Epithelial cell of esophagus (primary cell): ENCODE data around the gene MT1HL1.

Experiments used
- DNase-seq: peaks from one replicate; pipeline ENCODE4 v3.0.0; 2010; ENCODE audit warnings: low read depth
- H3K4me3 ChIP-seq: 2 replicates; pipeline ENCODE4 v1.5.1; 2011; ENCODE audit warnings: mild to moderate bottlenecking, low read length, control low read depth
- TF ChIP-seq, protein P1 (sequence below): IDR thresholded peaks from 2 replicates; pipeline ENCODE4 v1.5.1; 2011; ENCODE audit warnings: low read depth, mild to moderate bottlenecking, low read length, control low read depth, inconsistent platforms; ENCODE audit not compliant: insufficient read depth; ENCODE audit errors: missing control alignments

MT1HL1 gene

DNA sequence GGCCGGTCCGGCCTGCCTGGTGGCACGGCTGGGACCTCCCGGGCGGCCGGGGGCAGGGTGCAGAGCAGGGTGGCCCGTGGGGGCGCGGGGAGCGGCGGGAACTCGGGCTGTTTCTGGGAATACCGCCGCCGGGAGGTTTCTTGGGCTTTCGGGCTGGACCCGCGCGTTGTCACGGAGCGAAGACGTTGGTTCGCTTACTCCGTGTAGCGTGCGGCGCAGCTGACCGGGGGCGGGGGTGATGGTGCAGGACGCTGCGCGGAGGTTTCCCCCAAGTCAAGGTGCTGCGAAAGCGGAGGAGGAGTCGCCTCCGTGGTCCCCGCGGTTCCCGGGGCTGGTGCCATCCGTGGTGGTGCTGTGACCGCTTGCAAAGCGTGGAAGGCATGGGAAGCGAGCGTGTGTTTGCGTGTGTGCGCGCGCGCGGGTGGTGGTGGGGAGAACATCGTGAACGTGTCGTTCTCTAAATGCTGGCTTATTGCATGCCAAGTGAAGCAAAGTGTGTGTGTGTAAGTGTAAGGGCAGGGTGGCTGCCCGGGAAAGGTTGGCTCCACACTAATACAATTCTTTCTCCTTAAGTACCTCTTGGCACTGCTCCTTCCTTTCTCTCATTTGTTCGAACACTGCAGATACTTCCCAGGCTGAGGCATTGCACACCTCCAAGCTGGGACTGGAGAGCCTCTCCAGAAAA, 38.8 kb upstream of the MT1HL1 start:
- H3K4me3 ChIP-seq = no peak overlapping the region
- TF ChIP-seq, protein P1, sequence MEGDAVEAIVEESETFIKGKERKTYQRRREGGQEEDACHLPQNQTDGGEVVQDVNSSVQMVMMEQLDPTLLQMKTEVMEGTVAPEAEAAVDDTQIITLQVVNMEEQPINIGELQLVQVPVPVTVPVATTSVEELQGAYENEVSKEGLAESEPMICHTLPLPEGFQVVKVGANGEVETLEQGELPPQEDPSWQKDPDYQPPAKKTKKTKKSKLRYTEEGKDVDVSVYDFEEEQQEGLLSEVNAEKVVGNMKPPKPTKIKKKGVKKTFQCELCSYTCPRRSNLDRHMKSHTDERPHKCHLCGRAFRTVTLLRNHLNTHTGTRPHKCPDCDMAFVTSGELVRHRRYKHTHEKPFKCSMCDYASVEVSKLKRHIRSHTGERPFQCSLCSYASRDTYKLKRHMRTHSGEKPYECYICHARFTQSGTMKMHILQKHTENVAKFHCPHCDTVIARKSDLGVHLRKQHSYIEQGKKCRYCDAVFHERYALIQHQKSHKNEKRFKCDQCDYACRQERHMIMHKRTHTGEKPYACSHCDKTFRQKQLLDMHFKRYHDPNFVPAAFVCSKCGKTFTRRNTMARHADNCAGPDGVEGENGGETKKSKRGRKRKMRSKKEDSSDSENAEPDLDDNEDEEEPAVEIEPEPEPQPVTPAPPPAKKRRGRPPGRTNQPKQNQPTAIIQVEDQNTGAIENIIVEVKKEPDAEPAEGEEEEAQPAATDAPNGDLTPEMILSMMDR = no peak
- peak; percentile 2 for DNase-seq

DNA sequence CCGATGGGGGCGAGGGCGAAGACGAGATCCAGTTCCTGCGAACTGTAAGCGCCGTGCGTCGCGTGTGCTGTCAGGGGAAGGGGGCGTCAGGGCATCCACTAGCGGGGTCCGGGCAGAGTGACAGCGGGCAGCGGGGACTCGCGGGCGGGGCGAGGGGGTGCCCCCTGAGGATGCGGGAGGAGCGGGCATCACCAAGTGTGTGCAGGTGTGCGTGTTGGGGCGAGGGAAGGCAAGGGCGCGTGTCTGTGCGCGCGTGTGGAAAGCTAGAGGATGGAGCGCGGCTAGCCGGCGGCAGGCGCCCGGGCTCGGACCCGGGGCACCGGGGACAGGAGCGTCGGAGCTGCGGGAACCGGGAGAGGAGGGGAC, 38.3 kb upstream of the MT1HL1 start:
- no peak overlapping the region for H3K4me3 ChIP-seq
- TF ChIP-seq, protein P1 = no peak
- no peak for DNase-seq

DNA sequence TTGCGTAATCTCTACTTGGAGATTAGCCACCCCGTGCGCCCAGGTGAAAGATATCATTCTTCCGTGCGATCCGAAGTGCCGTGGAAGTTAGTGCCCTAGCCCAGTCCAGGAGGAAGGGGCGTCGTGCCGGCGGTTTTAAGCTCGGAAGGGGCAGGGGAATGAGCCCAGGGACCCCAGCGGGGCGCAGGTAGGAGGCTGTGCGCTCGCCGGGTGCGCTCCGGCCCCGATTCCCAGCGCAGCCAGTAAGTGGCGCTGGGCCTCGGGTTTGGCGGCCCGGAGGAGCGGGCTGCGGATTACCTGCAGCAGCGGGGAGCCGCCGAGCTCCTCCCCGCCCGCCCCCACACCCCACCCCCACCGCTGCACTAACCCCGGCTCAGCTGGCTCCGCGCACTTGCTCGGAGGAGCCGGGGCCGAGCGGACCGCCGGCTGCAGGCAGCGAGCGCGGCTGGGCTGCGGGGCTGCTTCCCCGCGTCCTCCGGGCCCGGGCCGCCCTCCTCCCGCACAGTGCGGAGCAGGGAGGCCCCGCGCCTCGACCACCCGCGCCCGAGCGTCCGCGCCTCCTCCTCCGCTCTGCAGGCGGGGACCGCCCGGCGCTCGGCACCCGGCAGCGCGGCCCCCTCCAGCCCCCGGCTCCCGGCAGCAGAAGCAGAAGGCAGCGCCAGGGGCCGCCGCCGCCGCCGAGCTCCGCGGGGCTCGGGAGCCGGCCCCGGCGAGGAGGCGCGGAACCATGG, 37.7 kb upstream of the MT1HL1 start, which contains the start of gene RYR2:
Gene RYR2 (plus strand): TSS at position 390 of the 731 bp plus-strand sequence. CDS start 338 bp downstream, at position 728.
- peak; percentile 30 for DNase-seq
- TF ChIP-seq, protein P1 = peak; percentile 21
- H3K4me3 ChIP-seq = no peak within 1 kb of the TSS

DNA sequence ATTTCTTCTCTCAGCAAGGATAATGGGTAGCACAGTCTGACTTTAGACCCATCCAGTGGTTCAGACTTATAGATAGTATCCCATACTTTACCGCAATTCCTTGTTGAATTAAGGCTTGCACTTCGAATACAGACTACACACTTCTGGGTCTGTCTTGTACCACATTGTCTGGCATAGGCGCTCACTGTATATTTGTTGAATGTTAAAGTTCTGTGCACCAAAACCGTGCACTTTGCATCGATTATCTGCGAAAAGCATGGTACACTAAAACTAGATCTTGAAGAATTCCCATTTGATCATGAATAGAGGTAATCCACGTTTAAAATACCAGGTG, 37.2 kb upstream of the MT1HL1 start:
- TF ChIP-seq, protein P1 = no peak
- H3K4me3 ChIP-seq = no peak overlapping the region
- DNase-seq = no peak

DNA sequence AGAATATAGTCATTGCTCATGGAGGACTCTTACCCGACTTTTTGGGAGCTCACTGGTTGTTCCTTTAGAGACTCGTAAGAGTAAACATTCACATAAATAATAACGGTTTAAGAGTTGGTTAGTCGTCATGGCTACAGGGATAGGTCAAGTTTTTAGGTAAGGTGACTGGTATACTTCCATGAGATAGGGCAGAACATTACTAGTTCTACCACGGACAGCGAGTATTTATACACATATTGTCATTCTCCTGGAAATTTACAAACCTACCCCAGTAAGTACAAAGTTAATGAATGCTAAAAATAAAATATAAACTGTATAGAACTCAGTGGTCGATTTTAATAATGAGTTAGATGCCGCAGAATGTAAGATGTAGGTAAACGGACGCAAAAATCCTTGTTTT, 36.6 kb upstream of the MT1HL1 start:
- no peak overlapping the region for H3K4me3 ChIP-seq
- TF ChIP-seq, protein P1 = no peak
- DNase-seq = no peak

DNA sequence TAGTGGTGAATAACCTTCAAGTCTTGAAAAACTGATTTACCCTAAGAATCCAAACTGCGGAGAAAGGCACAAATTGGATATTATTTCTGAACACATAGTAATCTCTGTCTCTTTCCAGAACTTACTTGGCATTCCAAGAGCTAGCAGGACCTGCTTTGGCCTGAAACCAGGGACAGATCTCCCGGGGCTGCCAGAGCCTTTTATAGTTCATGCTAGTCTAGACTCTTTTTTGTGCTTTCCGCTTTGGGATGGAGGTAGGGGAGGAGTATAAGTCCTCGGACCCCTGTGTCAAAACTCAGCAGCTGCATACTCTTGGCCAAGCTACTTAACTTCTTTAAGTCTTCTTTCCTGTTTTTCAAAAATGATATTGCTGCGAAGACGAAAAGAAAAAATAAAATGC, 34.0 kb upstream of the MT1HL1 start:
- no peak for DNase-seq
- TF ChIP-seq, protein P1 = no peak
- no peak overlapping the region for H3K4me3 ChIP-seq
